Lower lobe of right lung (tissue), 2 donors: ENCODE data around the gene GSS. TPM values are rescaled to one million over a fixed set of nuclear protein-coding genes. Genes with fewer than 3 reads are reported as not detected.

Experiments used
- ATAC-seq, 2 donors: fragments of 200-7000 bp; cut with Tn5 transposase; one replicate each; pipeline ENCODE4 v1.9.1; 2020 to 2022; ENCODE audit warnings: mild to moderate bottlenecking in 2 of 2, moderate library complexity in 2 of 2
- DNase-seq: peaks from one replicate; pipeline ENCODE4 v3.0.0-alpha.2; 2020
- H3K27ac ChIP-seq: fragments of 200-600 bp; one replicate; pipeline ENCODE4 v1.8.0; 2022
- H3K27me3 ChIP-seq: fragments of 200-600 bp; one replicate; pipeline ENCODE4 v1.8.0; 2022; ENCODE audit warnings: low read depth
- H3K36me3 ChIP-seq: fragments of 200-600 bp; one replicate; pipeline ENCODE4 v1.8.0; 2022; ENCODE audit warnings: mild to moderate bottlenecking
- H3K4me1 ChIP-seq: fragments of 200-600 bp; one replicate; pipeline ENCODE4 v1.8.0; 2022
- H3K4me3 ChIP-seq: fragments of 200-600 bp; one replicate; pipeline ENCODE4 v1.8.0; 2022; ENCODE audit warnings: mild to moderate bottlenecking
- H3K9me3 ChIP-seq: fragments of 200-600 bp; one replicate; pipeline ENCODE4 v1.8.0; 2022
- CTCF ChIP-seq: fragments of 200-600 bp; IDR thresholded peaks from one replicate; pipeline ENCODE4 v1.8.0; 2022; ENCODE audit warnings: antibody characterized with exemption, mild to moderate bottlenecking
- intact Hi-C: fragments of 100-400 bp; cut with DNase I; formaldehyde crosslinking; loops from one replicate; pipeline ENCODE4 v1.11.0; 2022
- total RNA-seq: library from RNA; stranded (reverse); fragmentation: NEBNext Ultra II Directional; extraction: Animal tissue kit (Norgen Biotek cat#: 25700); gene quantifications from one replicate; pipeline ENCODE4 v1.2.1, GENCODE V29; 2021
- donor health status: DM: no; HTN: yes; CAD: no; lungs with severe emphysema.

The GSS gene
- total RNA-seq, 1 donor from 2014 or later = 28.8 TPM

GRCh38 chr20:34947336-34947735 is 8.3 kb downstream of the GSS start:
- Histone ChIP-seq H3K27ac (no peak overlapping the region), H3K36me3 (peaks cover 28% of the 10 kb centered on the region), H3K9me3 (no peaks in the 10 kb centered on the region), H3K4me3 (no peak overlapping the region), H3K4me1 (peaks cover 5% of the 10 kb centered on the region), H3K27me3 (no peaks in the 10 kb centered on the region)
- intact Hi-C loops = no loop called here
- no peak for TF ChIP-seq CTCF
- no peak for DNase-seq
- no peak for ATAC-seq

GRCh38 chr20:34946661-34947060 is 8.9 kb downstream of the GSS start:
- no peak for TF ChIP-seq CTCF
- intact Hi-C loops = no loop called here
- Histone ChIP-seq H3K27ac (no peak overlapping the region), H3K27me3 (no peaks in the 10 kb centered on the region), H3K9me3 (no peaks in the 10 kb centered on the region), H3K4me3 (no peak overlapping the region), H3K36me3 (peaks cover 34% of the 10 kb centered on the region), H3K4me1 (peaks cover 5% of the 10 kb centered on the region)
- ATAC-seq = no peak
- no peak for DNase-seq

- TF ChIP-seq CTCF = no peak
- no peaks in the 10 kb centered on the region for H3K9me3 ChIP-seq
- H3K4me3 ChIP-seq = no peak overlapping the region
- no peak for DNase-seq
- ATAC-seq = no peak
- no peaks in the 10 kb centered on the region for H3K27me3 ChIP-seq
- H3K27ac ChIP-seq = no peak overlapping the region
- H3K36me3 ChIP-seq = peaks cover 31% of the 10 kb centered on the region
- H3K4me1 ChIP-seq = peaks cover 5% of the 10 kb centered on the region
- intact Hi-C loops = no loop called here
Observed at GRCh38 chr20:34945315-34946077, 10.1 kb downstream of the GSS start.

GRCh38 chr20:34943808-34944567 is 11.6 kb downstream of the GSS start:
- intact Hi-C loops = no loop called here
- ATAC-seq (no peak), DNase-seq (no peak)
- Histone ChIP-seq H3K36me3 (peaks cover 31% of the 10 kb centered on the region), H3K4me3 (no peak overlapping the region), H3K27me3 (no peaks in the 10 kb centered on the region), H3K4me1 (peaks cover 13% of the 10 kb centered on the region), H3K27ac (no peak overlapping the region), H3K9me3 (no peaks in the 10 kb centered on the region)
- no peak for TF ChIP-seq CTCF

- ATAC-seq (no peak), DNase-seq (no peak)
- H3K4me1 ChIP-seq = peaks cover 22% of the 10 kb centered on the region
- no peaks in the 10 kb centered on the region for H3K27me3 ChIP-seq
- H3K27ac ChIP-seq = no peak overlapping the region
- H3K4me3 ChIP-seq = no peak overlapping the region
- no peak for TF ChIP-seq CTCF
- H3K9me3 ChIP-seq = no peaks in the 10 kb centered on the region
- peaks cover 31% of the 10 kb centered on the region for H3K36me3 ChIP-seq
- intact Hi-C loops = no loop called here
Observed at GRCh38 chr20:34942301-34942700, 13.3 kb downstream of the GSS start.
